ENCODE results near the gene WDR86.

The WDR86 gene

DNA sequence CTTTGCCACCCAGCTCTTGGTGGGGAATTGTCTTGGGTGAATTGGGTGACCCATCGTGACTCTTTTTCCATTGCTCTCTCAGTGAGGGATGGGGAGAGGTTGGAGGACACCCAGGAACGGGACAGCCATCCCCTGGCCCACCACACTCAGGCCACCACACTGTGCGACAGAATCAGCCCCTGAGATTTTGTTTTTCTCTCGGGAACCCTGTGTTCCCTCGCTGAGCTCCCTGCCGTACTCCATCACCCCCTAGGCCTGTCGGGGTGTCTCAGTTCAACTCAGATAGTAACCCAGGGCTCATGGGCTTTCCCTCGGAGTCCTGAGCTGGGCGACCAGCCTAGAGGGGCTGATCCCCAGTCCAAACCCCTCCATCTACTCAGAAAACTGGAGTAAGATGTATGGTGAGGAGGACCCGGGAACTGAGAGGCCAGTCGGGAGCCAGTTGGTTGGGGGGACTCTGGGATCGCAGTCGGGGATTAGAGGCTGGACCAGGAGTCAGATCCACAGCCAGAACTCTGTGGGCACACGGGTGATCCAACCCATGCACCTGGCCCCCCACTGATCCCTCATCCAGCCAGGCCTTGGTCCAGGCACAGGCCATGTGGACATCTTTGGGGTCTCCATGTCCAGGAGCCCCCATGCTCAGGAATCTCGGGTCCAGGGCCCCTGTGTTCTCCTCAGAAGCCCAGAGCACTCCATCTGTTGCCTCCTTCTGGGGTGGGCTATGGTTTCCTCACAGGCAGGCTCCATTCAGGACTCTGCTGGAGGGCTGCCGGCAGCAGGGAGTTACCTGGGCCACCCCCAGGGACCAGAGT is 20.8 kb upstream of the WDR86 start:
- Histone ChIP-seq H3K27ac (ENCODE audit: low read depth, low read length) (no peak overlapping the region), H3K9ac (ENCODE audit: low read length) (no peak overlapping the region), H3K36me3 (ENCODE audit: insufficient read depth, low read length) (no peaks in the 10 kb centered on the region), H3K4me1 (ENCODE audit: insufficient read depth, low read length) (peaks cover 7% of the 10 kb centered on the region), H3K9me3 (ENCODE audit: low read length) (no peaks in the 10 kb centered on the region), H3K27me3 (ENCODE audit: control insufficient read depth in 1 of 2, insufficient read depth in 2 of 2, low read length in 2 of 2) (no peaks in the 10 kb centered on the region), H3K4me3 (ENCODE audit: low read depth in 1 of 2, low read length in 2 of 2) (no peak overlapping the region)

DNA sequence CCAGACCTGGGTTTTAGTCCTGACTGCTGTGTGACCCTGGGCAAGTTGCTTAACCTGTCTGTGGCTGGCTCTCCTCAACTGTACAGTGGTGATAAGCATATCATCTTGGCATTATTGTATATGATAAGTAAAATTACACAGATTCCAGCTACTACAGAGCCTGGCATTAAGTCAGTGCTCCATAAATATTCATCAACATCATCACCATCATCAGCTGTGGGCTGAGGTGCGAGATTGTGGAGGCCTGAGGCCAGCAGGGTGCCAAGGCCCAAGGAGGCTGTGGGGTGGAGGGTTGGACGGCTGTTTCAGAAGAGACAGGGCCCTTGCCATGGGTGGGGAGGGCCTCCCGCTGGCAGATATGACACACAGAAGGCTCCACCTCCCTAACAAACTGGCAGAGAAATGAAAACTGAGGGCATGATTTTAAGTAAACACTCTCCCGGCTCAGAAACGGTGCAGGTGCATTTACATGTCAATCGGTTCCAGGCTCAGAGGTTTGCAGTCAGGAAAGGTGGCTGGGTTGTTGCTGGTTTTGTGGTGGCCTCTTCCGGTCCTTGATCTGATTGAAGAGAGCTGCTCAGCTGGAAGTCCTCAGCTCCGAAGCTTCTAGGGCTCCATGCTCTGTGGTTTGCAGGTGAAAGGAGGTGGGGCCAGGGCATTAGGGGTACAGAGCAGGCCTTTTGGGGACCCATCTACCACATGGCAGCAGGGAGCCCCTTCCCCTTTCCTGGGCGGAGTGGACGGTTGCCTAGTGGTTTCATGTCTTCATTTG is 19.9 kb upstream of the WDR86 start:
- Histone ChIP-seq H3K36me3 (ENCODE audit: insufficient read depth, low read length) (no peaks in the 10 kb centered on the region), H3K27me3 (ENCODE audit: control insufficient read depth in 1 of 2, insufficient read depth in 2 of 2, low read length in 2 of 2) (no peaks in the 10 kb centered on the region), H3K4me1 (ENCODE audit: insufficient read depth, low read length) (peaks cover 7% of the 10 kb centered on the region), H3K9ac (ENCODE audit: low read length) (no peak overlapping the region), H3K27ac (ENCODE audit: low read depth, low read length) (no peak overlapping the region), H3K4me3 (ENCODE audit: low read depth in 1 of 2, low read length in 2 of 2) (no peak overlapping the region), H3K9me3 (ENCODE audit: low read length) (no peaks in the 10 kb centered on the region)

DNA sequence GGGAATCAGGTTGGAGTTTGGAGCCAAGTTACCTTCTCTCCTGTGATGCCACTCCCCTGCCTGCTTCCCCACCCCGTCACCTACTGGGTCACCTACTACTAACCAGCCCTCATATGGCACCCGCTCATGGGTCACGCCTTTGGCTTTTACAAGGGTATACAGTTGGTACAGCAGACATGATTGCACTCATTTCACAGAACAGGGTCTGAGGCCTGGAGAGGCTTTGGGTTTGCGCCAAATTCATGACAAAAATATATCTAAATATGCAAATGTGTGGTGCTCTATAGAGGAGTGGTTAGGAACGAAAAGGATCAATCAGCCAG is 19.4 kb upstream of the WDR86 start:
- no peak overlapping the region for H3K9ac ChIP-seq (ENCODE audit: low read length)
- no peak overlapping the region for H3K4me3 ChIP-seq (ENCODE audit: low read depth in 1 of 2, low read length in 2 of 2)
- H3K27ac ChIP-seq (ENCODE audit: low read depth, low read length) = no peak overlapping the region
- no peaks in the 10 kb centered on the region for H3K27me3 ChIP-seq (ENCODE audit: control insufficient read depth in 1 of 2, insufficient read depth in 2 of 2, low read length in 2 of 2)
- no peaks in the 10 kb centered on the region for H3K9me3 ChIP-seq (ENCODE audit: low read length)
- H3K36me3 ChIP-seq (ENCODE audit: insufficient read depth, low read length) = no peaks in the 10 kb centered on the region
- H3K4me1 ChIP-seq (ENCODE audit: insufficient read depth, low read length) = peaks cover 7% of the 10 kb centered on the region

DNA sequence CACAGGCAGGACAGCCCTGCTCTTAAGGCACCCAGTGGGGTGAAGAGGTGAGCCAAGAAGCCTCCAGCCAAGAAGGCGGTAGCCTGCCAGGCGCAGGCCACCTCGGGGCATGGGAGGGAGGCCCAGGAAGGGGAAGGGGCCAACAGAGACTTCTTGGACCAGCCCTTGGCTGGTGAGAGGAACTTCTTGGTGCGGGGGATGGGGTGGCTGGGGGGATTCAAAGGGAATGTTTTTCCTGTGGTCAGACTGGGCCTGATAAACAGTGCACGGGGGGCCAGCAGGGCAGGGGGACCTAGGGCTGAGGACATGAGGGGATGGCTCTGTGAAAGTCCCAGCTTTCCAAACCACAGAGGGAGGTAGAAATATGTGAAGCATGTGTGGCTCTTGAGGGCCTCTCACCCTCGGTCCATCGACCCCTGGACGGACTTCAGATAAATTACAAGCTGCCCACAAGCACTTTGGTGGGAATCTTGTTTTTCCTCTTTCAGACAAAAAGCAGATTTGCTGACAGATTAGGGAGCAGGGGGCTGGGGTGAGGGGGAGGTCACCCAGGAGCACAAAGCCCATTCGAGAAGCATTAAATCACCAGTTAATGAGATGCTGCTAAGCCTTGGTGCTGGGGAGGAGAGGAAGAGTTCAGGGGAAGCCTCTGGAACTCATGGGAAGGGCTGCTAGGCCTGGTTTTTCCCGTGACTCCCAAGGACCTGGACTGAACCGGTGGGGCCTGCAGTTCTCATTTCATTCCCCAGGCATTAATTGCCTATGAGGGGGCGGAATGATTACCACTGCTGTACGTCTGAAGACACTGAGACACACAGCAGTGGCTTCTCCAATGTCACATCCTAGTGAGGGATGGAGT is 18.8 kb upstream of the WDR86 start:
- Histone ChIP-seq H3K36me3 (ENCODE audit: insufficient read depth, low read length) (no peaks in the 10 kb centered on the region), H3K4me1 (ENCODE audit: insufficient read depth, low read length) (peaks cover 7% of the 10 kb centered on the region), H3K4me3 (ENCODE audit: low read depth in 1 of 2, low read length in 2 of 2) (no peak overlapping the region), H3K27me3 (ENCODE audit: control insufficient read depth in 1 of 2, insufficient read depth in 2 of 2, low read length in 2 of 2) (no peaks in the 10 kb centered on the region), H3K9ac (ENCODE audit: low read length) (no peak overlapping the region), H3K27ac (ENCODE audit: low read depth, low read length) (no peak overlapping the region), H3K9me3 (ENCODE audit: low read length) (no peaks in the 10 kb centered on the region)

DNA sequence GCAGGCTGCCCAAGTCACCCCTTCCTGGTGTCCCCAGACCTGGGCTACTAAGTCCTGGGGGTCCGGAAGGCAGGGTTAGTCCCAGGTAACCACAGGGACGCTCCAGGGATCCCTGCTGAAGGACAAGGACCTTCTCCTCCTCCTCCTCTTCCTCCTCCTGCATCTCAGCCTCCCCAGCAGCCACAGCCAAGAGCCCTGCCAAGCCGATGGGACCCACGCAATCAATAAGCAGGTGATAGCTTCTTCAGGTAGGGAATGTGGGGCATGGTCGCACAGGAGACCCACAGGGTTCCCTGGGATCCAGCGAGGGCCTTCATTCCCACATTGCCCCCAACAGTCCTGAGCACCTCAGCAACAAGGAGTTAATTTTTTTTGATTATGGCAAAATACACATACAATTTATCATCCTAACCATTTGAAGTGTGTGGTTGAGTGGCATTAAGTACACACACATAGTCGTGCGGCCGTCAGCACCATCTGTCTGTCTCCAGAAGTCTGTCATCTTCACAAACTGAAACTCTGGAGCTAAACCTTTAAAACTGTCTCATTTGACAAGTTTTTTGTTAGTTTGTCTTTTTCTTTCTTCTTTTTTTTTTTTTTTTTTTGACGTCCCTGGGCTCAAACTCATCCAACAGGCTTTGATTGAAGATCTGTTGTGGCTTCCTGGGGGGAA is 18.0 kb upstream of the WDR86 start:
- Histone ChIP-seq H3K4me3 (ENCODE audit: low read depth in 1 of 2, low read length in 2 of 2) (no peak overlapping the region), H3K4me1 (ENCODE audit: insufficient read depth, low read length) (peaks cover 7% of the 10 kb centered on the region), H3K27ac (ENCODE audit: low read depth, low read length) (no peak overlapping the region), H3K27me3 (ENCODE audit: control insufficient read depth in 1 of 2, insufficient read depth in 2 of 2, low read length in 2 of 2) (no peaks in the 10 kb centered on the region), H3K36me3 (ENCODE audit: insufficient read depth, low read length) (no peaks in the 10 kb centered on the region), H3K9ac (ENCODE audit: low read length) (no peak overlapping the region), H3K9me3 (ENCODE audit: low read length) (no peaks in the 10 kb centered on the region)

DNA sequence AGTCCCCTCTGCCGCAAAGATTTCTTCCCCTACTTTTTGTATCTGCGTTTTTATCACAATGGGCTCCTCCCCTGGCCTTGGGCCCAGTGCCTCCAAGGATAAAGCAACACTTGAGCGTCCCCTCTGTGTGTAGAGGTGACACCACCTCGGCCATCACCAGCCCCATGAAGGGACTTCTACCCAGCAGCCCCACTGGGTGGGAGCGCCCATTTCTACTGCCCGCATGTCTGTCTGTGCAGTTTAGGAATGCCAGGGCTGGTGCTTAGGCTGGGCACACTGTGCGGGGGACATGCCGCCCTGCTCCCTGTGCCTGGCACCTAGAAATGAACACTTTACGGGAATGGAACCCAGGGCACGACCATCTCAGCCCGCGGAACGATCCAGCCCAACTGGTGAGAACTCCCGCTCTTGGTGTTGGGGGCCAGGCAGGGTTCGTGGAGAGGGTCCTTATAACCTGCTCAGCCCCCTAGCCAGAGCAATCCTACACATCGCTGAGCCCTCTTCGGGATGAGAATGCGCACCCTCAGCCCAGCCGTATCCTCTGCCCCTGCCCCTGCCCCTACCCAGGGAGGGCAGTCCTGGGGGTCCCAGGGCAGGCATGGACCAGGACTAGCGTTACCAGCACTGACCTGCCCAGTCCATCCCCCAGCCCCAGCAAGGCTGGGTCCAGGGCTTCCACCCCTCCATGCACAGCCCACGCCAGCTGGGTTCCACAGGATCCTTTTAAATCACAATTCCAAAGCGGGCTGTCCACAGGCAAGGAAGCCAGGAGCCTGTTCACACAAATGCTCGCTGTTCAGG is 17.3 kb upstream of the WDR86 start:
- no peak overlapping the region for H3K27ac ChIP-seq (ENCODE audit: low read depth, low read length)
- H3K9me3 ChIP-seq (ENCODE audit: low read length) = no peaks in the 10 kb centered on the region
- peaks cover 7% of the 10 kb centered on the region for H3K4me1 ChIP-seq (ENCODE audit: insufficient read depth, low read length)
- no peak overlapping the region for H3K9ac ChIP-seq (ENCODE audit: low read length)
- no peak overlapping the region for H3K4me3 ChIP-seq (ENCODE audit: low read depth in 1 of 2, low read length in 2 of 2)
- no peaks in the 10 kb centered on the region for H3K27me3 ChIP-seq (ENCODE audit: control insufficient read depth in 1 of 2, insufficient read depth in 2 of 2, low read length in 2 of 2)
- H3K36me3 ChIP-seq (ENCODE audit: insufficient read depth, low read length) = no peaks in the 10 kb centered on the region

DNA sequence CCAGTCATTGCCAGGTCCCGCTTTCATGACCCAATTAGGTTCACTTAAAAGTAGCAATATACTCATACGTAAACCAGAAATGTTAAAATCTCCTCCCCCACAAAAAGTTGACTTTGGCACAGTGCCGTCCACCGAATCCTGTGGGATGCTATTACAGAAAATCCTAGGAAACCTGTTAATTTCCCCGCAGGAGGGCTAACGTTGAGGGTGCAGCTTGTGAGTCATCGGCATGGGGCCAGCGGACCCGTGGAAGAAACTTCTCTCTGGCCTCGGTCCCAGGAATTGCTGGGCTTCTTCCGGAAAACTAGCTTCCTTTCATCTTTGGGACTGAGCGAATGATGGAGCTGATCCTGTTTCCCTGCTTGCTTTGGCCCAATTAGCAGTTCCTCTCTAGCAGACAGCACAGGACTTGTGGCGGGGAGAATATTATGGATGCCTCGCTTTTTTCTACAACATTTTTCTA is 16.6 kb upstream of the WDR86 start:
- H3K27ac ChIP-seq (ENCODE audit: low read depth, low read length) = no peak overlapping the region
- H3K27me3 ChIP-seq (ENCODE audit: control insufficient read depth in 1 of 2, insufficient read depth in 2 of 2, low read length in 2 of 2) = no peaks in the 10 kb centered on the region
- no peaks in the 10 kb centered on the region for H3K36me3 ChIP-seq (ENCODE audit: insufficient read depth, low read length)
- no peak overlapping the region for H3K4me3 ChIP-seq (ENCODE audit: low read depth in 1 of 2, low read length in 2 of 2)
- no peak overlapping the region for H3K9ac ChIP-seq (ENCODE audit: low read length)
- no peaks in the 10 kb centered on the region for H3K9me3 ChIP-seq (ENCODE audit: low read length)
- H3K4me1 ChIP-seq (ENCODE audit: insufficient read depth, low read length) = peaks cover 7% of the 10 kb centered on the region

DNA sequence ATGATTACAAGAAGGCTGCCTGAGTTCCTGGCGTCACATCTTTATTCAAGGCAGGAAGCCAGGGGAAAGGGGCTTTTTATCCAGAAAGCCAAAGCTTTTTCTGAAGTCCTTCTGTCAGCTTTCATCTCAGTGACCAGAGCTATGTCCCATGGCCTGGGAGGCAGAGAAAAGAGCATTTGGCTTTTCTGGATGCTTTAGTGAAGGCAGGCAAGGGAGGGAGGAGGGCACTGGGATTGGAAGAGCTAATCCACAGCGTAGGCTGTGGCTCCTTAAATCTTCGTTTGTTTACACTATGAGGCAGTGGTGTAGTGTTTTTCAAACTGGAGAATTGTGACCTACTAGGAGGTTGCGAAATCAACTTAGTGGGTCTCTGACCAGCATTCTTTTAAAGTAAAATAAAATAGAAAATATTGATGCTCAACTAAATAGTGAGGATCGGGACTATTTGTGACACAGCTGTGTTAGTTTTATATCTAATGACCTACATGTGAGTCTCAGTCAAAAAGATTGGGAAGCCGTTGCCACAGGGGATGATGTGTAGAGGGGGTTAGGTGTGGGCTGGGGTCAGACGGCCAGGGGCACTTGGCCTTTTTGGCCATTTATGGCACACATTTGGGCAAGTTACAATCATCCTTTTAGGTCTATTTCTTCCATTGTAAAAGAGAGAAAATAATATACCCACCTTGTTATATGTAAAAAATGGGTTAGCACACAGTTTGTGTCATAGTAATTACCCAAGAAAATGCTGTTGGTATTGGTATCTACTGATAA is 16.0 kb upstream of the WDR86 start:
- H3K4me3 ChIP-seq (ENCODE audit: low read depth in 1 of 2, low read length in 2 of 2) = no peak overlapping the region
- no peak overlapping the region for H3K9ac ChIP-seq (ENCODE audit: low read length)
- H3K27me3 ChIP-seq (ENCODE audit: control insufficient read depth in 1 of 2, insufficient read depth in 2 of 2, low read length in 2 of 2) = no peaks in the 10 kb centered on the region
- no peak overlapping the region for H3K27ac ChIP-seq (ENCODE audit: low read depth, low read length)
- H3K36me3 ChIP-seq (ENCODE audit: insufficient read depth, low read length) = no peaks in the 10 kb centered on the region
- H3K9me3 ChIP-seq (ENCODE audit: low read length) = no peaks in the 10 kb centered on the region
- peaks cover 7% of the 10 kb centered on the region for H3K4me1 ChIP-seq (ENCODE audit: insufficient read depth, low read length)

DNA sequence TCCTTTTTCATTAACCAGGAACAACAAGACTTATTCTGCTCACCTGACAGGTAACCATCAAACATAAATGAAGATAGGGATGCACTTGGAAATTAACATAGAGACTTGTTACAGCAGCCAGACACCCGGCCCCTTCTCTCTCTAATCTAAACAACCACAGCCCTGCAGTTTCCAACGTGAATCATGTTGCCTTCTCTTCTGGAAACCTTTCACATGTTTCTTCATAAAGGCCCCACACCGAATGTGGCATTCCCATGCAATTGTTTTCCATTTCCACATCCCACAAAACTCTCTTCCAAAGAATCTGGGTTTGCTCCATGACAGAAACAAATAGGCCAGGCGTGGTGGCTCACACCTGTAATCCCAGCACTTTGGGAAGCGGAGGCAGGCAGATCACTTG is 15.0 kb upstream of the WDR86 start:
- no peak overlapping the region for H3K9ac ChIP-seq (ENCODE audit: low read length)
- H3K4me3 ChIP-seq (ENCODE audit: low read depth in 1 of 2, low read length in 2 of 2) = no peak overlapping the region
- no peaks in the 10 kb centered on the region for H3K9me3 ChIP-seq (ENCODE audit: low read length)
- H3K36me3 ChIP-seq (ENCODE audit: insufficient read depth, low read length) = no peaks in the 10 kb centered on the region
- H3K27ac ChIP-seq (ENCODE audit: low read depth, low read length) = no peak overlapping the region
- no peaks in the 10 kb centered on the region for H3K27me3 ChIP-seq (ENCODE audit: control insufficient read depth in 1 of 2, insufficient read depth in 2 of 2, low read length in 2 of 2)
- peaks cover 7% of the 10 kb centered on the region for H3K4me1 ChIP-seq (ENCODE audit: insufficient read depth, low read length)

DNA sequence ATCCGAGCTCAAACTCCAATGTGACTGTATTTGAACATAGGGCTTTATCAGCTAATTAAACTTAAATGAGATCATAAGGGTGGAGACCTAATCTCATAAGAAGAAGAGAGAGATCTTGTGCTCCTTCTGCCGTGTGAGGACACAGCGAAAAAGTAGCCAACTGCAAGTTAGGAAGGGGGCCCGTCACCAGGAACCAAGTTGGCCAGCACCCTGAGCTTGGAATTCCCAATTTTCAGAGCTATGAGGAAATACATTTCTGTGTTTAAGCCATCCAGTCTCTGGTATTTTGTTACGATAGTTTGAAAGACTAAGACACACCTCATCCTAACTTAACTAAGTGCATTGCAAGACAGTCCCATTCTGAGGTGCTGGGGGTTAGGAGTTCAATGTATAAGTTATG is 14.1 kb upstream of the WDR86 start:
- no peaks in the 10 kb centered on the region for H3K9me3 ChIP-seq (ENCODE audit: low read length)
- no peak overlapping the region for H3K9ac ChIP-seq (ENCODE audit: low read length)
- no peaks in the 10 kb centered on the region for H3K36me3 ChIP-seq (ENCODE audit: insufficient read depth, low read length)
- H3K27ac ChIP-seq (ENCODE audit: low read depth, low read length) = no peak overlapping the region
- no peaks in the 10 kb centered on the region for H3K27me3 ChIP-seq (ENCODE audit: control insufficient read depth in 1 of 2, insufficient read depth in 2 of 2, low read length in 2 of 2)
- H3K4me1 ChIP-seq (ENCODE audit: insufficient read depth, low read length) = no peaks in the 10 kb centered on the region
- no peak overlapping the region for H3K4me3 ChIP-seq (ENCODE audit: low read depth in 1 of 2, low read length in 2 of 2)
